PC-9 (cell line): ENCODE results near the gene SERPINE2. TPM values are rescaled to one million over a fixed set of nuclear protein-coding genes. Genes with fewer than 3 reads are reported as not detected.

Experiments used
- BruUV-seq: library from RNA; stranded (reverse); fragments of 400-500 nt; replicated peaks from 2 replicates; lab custom pipeline; 2021; lab: Mats Ljungman, UMichigan
- CTCF ChIA-PET: fragments of 300-600 bp; sonication (Branson Sonifier 250); formaldehyde crosslinking; loops from one replicate; lab custom pipeline; 2022; ENCODE audit warnings: antibody characterized with exemption; lab: Charles Lee
- POLR2A ChIA-PET: fragments of 300-600 bp; sonication (Branson Sonifier 250); formaldehyde crosslinking; loops from one replicate; lab custom pipeline; 2022; ENCODE audit warnings: antibody characterized with exemption; ENCODE audit not compliant: unreplicated experiment; lab: Charles Lee
- DNase-seq, 2 experiments: peaks; one replicate each; pipeline versions ENCODE4 v3.0.0 to v3.0.0-alpha.2; 2015 to 2022; ENCODE audit warnings: mixed read lengths in 1 of 2
- H2AFZ ChIP-seq: fragments of 200-600 bp; sonication (generic); 2 replicates; pipeline ENCODE4 v1.8.1; 2017; ENCODE audit warnings: antibody characterized with exemption
- H3F3A ChIP-seq: fragments of 200-600 bp; sonication (generic); 2 replicates; pipeline ENCODE4 v1.8.1; 2017; ENCODE audit warnings: antibody characterized with exemption, mild to moderate bottlenecking, low read depth; ENCODE audit not compliant: insufficient read depth
- H3K27ac ChIP-seq: fragments of 200-600 bp; sonication (generic); 2 replicates; pipeline ENCODE4 v1.6.1; 2016; ENCODE audit warnings: mixed run types
- H3K27me3 ChIP-seq: fragments of 200-600 bp; sonication (generic); 2 replicates; pipeline ENCODE4 v1.6.1; 2016; ENCODE audit warnings: low read depth, mixed run types; ENCODE audit not compliant: insufficient read depth
- H3K36me3 ChIP-seq: fragments of 200-600 bp; sonication (generic); 2 replicates; pipeline ENCODE4 v1.6.1; 2016; ENCODE audit warnings: low read depth, mixed run types
- H3K4me1 ChIP-seq: fragments of 200-600 bp; sonication (generic); replicated peaks from 2 replicates; pipeline ENCODE4 v1.6.1; 2016; ENCODE audit warnings: mixed run types; ENCODE audit not compliant: insufficient read depth
- H3K4me2 ChIP-seq: fragments of 200-600 bp; sonication (generic); 2 replicates; pipeline ENCODE4 v1.6.1; 2017; ENCODE audit warnings: mixed run types
- H3K4me3 ChIP-seq: fragments of 200-600 bp; sonication (generic); 2 replicates; pipeline ENCODE4 v1.6.1; 2016; ENCODE audit warnings: mixed run types
- H3K79me2 ChIP-seq: fragments of 200-600 bp; sonication (generic); 2 replicates; pipeline ENCODE4 v1.6.1; 2017; ENCODE audit warnings: low read depth, mixed run types
- H3K9me2 ChIP-seq: fragments of 200-600 bp; sonication (generic); 2 replicates; pipeline ENCODE4 v1.8.1; 2017; ENCODE audit warnings: mild to moderate bottlenecking; ENCODE audit not compliant: insufficient read depth
- H3K9me3 ChIP-seq: fragments of 200-600 bp; sonication (generic); 2 replicates; pipeline ENCODE4 v1.8.1; 2016; ENCODE audit warnings: low read depth; ENCODE audit not compliant: insufficient read depth
- H4K20me1 ChIP-seq: fragments of 200-600 bp; sonication (generic); 2 replicates; pipeline ENCODE4 v1.8.1; 2017; ENCODE audit not compliant: insufficient read depth
- CTCF ChIP-seq: fragments of 200-600 bp; sonication (generic); conservative IDR thresholded peaks from 2 replicates; pipeline ENCODE4 v1.6.1; 2017; ENCODE audit warnings: mixed run types, antibody characterized with exemption, mild to moderate bottlenecking, moderate library complexity
- EZH2 ChIP-seq: fragments of 200-600 bp; sonication (generic); IDR thresholded peaks from 2 replicates; pipeline ENCODE4 v1.8.0; 2017; ENCODE audit warnings: antibody characterized with exemption, low read depth
- intact Hi-C: fragments of 100-400 bp; cut with micrococcal nuclease; formaldehyde crosslinking; loops from one replicate; pipeline ENCODE4 v1.10.0; 2022; ENCODE audit not compliant: unreplicated experiment
- total RNA-seq: library from RNA; stranded (reverse); gene quantifications from 2 replicates; pipeline ENCODE4 v1.2.3, GENCODE V29; 2021

The SERPINE2 gene
- total RNA-seq, 1 experiment from 2014 or later, result 110 TPM

GRCh38 chr2:223993634-223994232 is 45.4 kb downstream of the SERPINE2 start:
- Histone ChIP-seq H3K9me2 (no peaks in the 10 kb centered on the region), H3K27me3 (no peaks in the 10 kb centered on the region), H3K4me3 (no peak overlapping the region), H3K79me2 (no peaks in the 10 kb centered on the region), H3K9me3 (peaks cover 8% of the 10 kb centered on the region; the same call in 1 of the 2 replicates), H3K27ac (no peak overlapping the region), H3K4me2 (no peak overlapping the region), H3K36me3 (peaks cover 20% of the 10 kb centered on the region), H2AFZ (no peak overlapping the region), H3F3A (peaks cover 4% of the 10 kb centered on the region; the same call in 1 of the 2 replicates), H4K20me1 (no peaks in the 10 kb centered on the region), H3K4me1 (no peaks in the 10 kb centered on the region)
- TF ChIP-seq CTCF (peak; percentile 98), EZH2 (no peak)
- peak; percentile 55 to 70 for DNase-seq
- CTCF ChIA-PET, result interaction anchor here (0.5 to 3.2 kb wide), 24 partner anchors 9 to 1022 kb away, joined by 3 to 55 read pairs (median 4); no protein-coding TSS in a partner anchor
- POLR2A ChIA-PET, result interaction anchor here (0.5 to 0.6 kb wide), 3 partner anchors 43 to 272 kb away, joined by 3 to 13 read pairs (median 12); no protein-coding TSS in a partner anchor
- intact Hi-C loops, result loop anchor here (1.0 to 5.0 kb wide), 6 partner anchors 45 to 785 kb away; no protein-coding TSS in a partner anchor
- no TSS peak for BruUV-seq

GRCh38 chr2:223991611-223992010 is 47.5 kb downstream of the SERPINE2 start:
- no peaks in the 10 kb centered on the region for H3K27me3 ChIP-seq
- H3F3A ChIP-seq, result peaks cover 4% of the 10 kb centered on the region; the same call in 1 of the 2 replicates
- H2AFZ ChIP-seq, result no peak overlapping the region
- no peak overlapping the region for H3K27ac ChIP-seq
- H3K79me2 ChIP-seq, result no peaks in the 10 kb centered on the region
- no peaks in the 10 kb centered on the region for H4K20me1 ChIP-seq
- no peak overlapping the region for H3K4me3 ChIP-seq
- TF ChIP-seq CTCF, result no peak
- no peak for TF ChIP-seq EZH2
- H3K9me3 ChIP-seq, result peaks cover 8% of the 10 kb centered on the region; the same call in 1 of the 2 replicates
- no TSS peak for BruUV-seq
- no peaks in the 10 kb centered on the region for H3K9me2 ChIP-seq
- DNase-seq, result no peak
- intact Hi-C loops, result loop anchor here (2.0 to 5.0 kb wide), 4 partner anchors 151 to 787 kb away; no protein-coding TSS in a partner anchor
- H3K36me3 ChIP-seq, result peaks cover 19% of the 10 kb centered on the region
- H3K4me2 ChIP-seq, result no peak overlapping the region
- CTCF ChIA-PET, result interaction anchor here (0.6 to 1.3 kb wide), 4 partner anchors 11 to 658 kb away, joined by 3 to 5 read pairs (median 3); no protein-coding TSS in a partner anchor
- POLR2A ChIA-PET, result interaction anchor here (0.6 kb wide), 1 partner anchor 570 kb away, joined by 8 read pairs; no protein-coding TSS in a partner anchor
- no peaks in the 10 kb centered on the region for H3K4me1 ChIP-seq

GRCh38 chr2:223989856-223990232 is 49.2 kb downstream of the SERPINE2 start:
- H4K20me1 ChIP-seq, result no peaks in the 10 kb centered on the region
- ChIA-PET CTCF (no interaction called here), POLR2A (no interaction called here)
- no peaks in the 10 kb centered on the region for H3K9me3 ChIP-seq
- TF ChIP-seq EZH2, result no peak
- TF ChIP-seq CTCF, result no peak
- intact Hi-C loops, result loop anchor here (5.0 kb wide), 2 partner anchors 152 to 377 kb away; no protein-coding TSS in a partner anchor
- H3K27me3 ChIP-seq, result no peaks in the 10 kb centered on the region
- no peak overlapping the region for H3K4me3 ChIP-seq
- H3K36me3 ChIP-seq, result peaks cover 10% of the 10 kb centered on the region; the same call in 1 of the 2 replicates
- no peak overlapping the region for H3K27ac ChIP-seq
- H3K4me2 ChIP-seq, result no peak overlapping the region
- H3F3A ChIP-seq, result peaks cover 4% of the 10 kb centered on the region; the same call in 1 of the 2 replicates
- no TSS peak for BruUV-seq
- DNase-seq, result no peak
- H3K79me2 ChIP-seq, result no peaks in the 10 kb centered on the region
- H3K9me2 ChIP-seq, result no peaks in the 10 kb centered on the region
- no peak overlapping the region for H2AFZ ChIP-seq
- H3K4me1 ChIP-seq, result no peaks in the 10 kb centered on the region
